NB4 (cell line): ENCODE results near the gene IPPK.

Experiments used
- TF ChIP-seq, protein P1 (sequence below): IDR thresholded peaks from one replicate; pipeline ENCODE4 v1.5.1; 2012; ENCODE audit warnings: low read depth, low read length
- TF ChIP-seq, protein P2 (sequence below): IDR thresholded peaks from 2 replicates; pipeline ENCODE4 v1.6.1; 2011; ENCODE audit warnings: low read depth, low read length

DNA sequence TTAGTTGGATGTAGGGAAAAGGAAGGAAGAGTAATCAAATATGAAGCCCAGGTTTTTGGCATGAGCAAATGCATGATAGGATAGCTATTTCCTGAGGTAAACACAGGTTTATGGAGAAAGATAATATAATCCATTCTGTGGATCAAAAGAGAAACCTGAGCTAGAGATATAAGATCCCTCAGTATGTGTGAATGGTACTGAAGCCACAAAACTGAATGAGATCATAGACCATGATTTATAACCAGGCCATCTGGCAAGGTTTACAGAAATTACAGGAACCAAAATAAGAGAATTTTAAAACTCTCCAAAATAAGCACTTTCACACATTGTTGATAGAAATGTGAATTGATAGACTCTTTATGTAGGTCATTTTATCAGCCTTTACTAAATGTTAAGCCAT is 105.4 kb downstream of the IPPK start:
- TF ChIP-seq, protein P1, sequence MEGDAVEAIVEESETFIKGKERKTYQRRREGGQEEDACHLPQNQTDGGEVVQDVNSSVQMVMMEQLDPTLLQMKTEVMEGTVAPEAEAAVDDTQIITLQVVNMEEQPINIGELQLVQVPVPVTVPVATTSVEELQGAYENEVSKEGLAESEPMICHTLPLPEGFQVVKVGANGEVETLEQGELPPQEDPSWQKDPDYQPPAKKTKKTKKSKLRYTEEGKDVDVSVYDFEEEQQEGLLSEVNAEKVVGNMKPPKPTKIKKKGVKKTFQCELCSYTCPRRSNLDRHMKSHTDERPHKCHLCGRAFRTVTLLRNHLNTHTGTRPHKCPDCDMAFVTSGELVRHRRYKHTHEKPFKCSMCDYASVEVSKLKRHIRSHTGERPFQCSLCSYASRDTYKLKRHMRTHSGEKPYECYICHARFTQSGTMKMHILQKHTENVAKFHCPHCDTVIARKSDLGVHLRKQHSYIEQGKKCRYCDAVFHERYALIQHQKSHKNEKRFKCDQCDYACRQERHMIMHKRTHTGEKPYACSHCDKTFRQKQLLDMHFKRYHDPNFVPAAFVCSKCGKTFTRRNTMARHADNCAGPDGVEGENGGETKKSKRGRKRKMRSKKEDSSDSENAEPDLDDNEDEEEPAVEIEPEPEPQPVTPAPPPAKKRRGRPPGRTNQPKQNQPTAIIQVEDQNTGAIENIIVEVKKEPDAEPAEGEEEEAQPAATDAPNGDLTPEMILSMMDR: no peak
- TF ChIP-seq, protein P2, sequence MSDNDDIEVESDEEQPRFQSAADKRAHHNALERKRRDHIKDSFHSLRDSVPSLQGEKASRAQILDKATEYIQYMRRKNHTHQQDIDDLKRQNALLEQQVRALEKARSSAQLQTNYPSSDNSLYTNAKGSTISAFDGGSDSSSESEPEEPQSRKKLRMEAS: no peak
